WERI-Rb-1 (cell line): ENCODE data around the gene TAF5L.

Experiments
- DNase-seq: peaks from one replicate; pipeline ENCODE4 v3.0.0-alpha.2; 2020
- H3K27ac ChIP-seq: fragments of 250-450 bp; sonication (Bioruptor Pico); 2 replicates; pipeline ENCODE4 v1.5.1; 2020; ENCODE audit warnings: mild to moderate bottlenecking, moderate library complexity
- H3K27me3 ChIP-seq: fragments of 250-450 bp; sonication (Bioruptor Pico); 2 replicates; pipeline ENCODE4 v1.5.1; 2021; ENCODE audit warnings: mild to moderate bottlenecking, low read depth, moderate library complexity; ENCODE audit not compliant: insufficient read depth, severe bottlenecking
- H3K36me3 ChIP-seq: fragments of 250-450 bp; sonication (Bioruptor Pico); 2 replicates; pipeline ENCODE4 v1.5.1; 2020; ENCODE audit warnings: mild to moderate bottlenecking, moderate library complexity
- H3K4me3 ChIP-seq: 2 replicates; pipeline ENCODE4 v1.5.1; 2011; ENCODE audit warnings: low read depth, mild to moderate bottlenecking, control low read depth, low read length
- H3K9me3 ChIP-seq: fragments of 250-450 bp; sonication (Bioruptor Pico); 2 replicates; pipeline ENCODE4 v1.5.1; 2021; ENCODE audit warnings: mild to moderate bottlenecking, moderate library complexity; ENCODE audit not compliant: severe bottlenecking
- CTCF ChIP-seq: IDR thresholded peaks from 2 replicates; pipeline ENCODE4 v1.5.1; 2011; ENCODE audit warnings: low read depth, mild to moderate bottlenecking, control low read depth, inconsistent platforms, low read length

TAF5L gene

GRCh38 chr1:229594227-229595008 is 31.5 kb downstream of the TAF5L start:
- TF ChIP-seq CTCF, result no peak
- H3K36me3 ChIP-seq, result no peaks in the 10 kb centered on the region
- H3K27ac ChIP-seq, result no peak overlapping the region
- H3K4me3 ChIP-seq, result no peak overlapping the region
- no peak for DNase-seq
- H3K9me3 ChIP-seq, result no peaks in the 10 kb centered on the region
- H3K27me3 ChIP-seq, result no peaks in the 10 kb centered on the region

- H3K36me3 ChIP-seq, result no peaks in the 10 kb centered on the region
These were observed 32.1 kb downstream of the TAF5L start for GRCh38 chr1:229593800-229594199.

GRCh38 chr1:229590119-229590518 is 35.8 kb downstream of the TAF5L start:
- Histone ChIP-seq H3K4me3 (no peak overlapping the region), H3K27me3 (no peaks in the 10 kb centered on the region), H3K27ac (no peak overlapping the region), H3K9me3 (no peaks in the 10 kb centered on the region), H3K36me3 (no peaks in the 10 kb centered on the region)
- DNase-seq, result no peak
- no peak for TF ChIP-seq CTCF

More at GRCh38 chr1:229593800-229594199, 32.1 kb downstream of the TAF5L start:
- TF ChIP-seq CTCF, result no peak
- no peak for DNase-seq
- Histone ChIP-seq H3K27me3 (no peaks in the 10 kb centered on the region), H3K9me3 (no peaks in the 10 kb centered on the region), H3K4me3 (no peak overlapping the region), H3K27ac (no peak overlapping the region)

- DNase-seq, result no peak
- H3K4me3 ChIP-seq, result no peak overlapping the region
- H3K27me3 ChIP-seq, result no peaks in the 10 kb centered on the region
- no peak for TF ChIP-seq CTCF
- H3K9me3 ChIP-seq, result no peaks in the 10 kb centered on the region
- H3K36me3 ChIP-seq, result no peaks in the 10 kb centered on the region
- no peak overlapping the region for H3K27ac ChIP-seq
These were observed 40.6 kb downstream of the TAF5L start for GRCh38 chr1:229585338-229585737.

GRCh38 chr1:229582715-229583114 is 43.2 kb downstream of the TAF5L start:
- no peaks in the 10 kb centered on the region for H3K36me3 ChIP-seq
- H3K4me3 ChIP-seq, result no peak overlapping the region
- no peaks in the 10 kb centered on the region for H3K27me3 ChIP-seq
- no peaks in the 10 kb centered on the region for H3K9me3 ChIP-seq
- H3K27ac ChIP-seq, result no peak overlapping the region
- no peak for TF ChIP-seq CTCF
- DNase-seq, result no peak
